HFF-Myc (cell line): ENCODE data around the gene MRPL21.

Source experiments
- DNase-seq: peaks from one replicate; pipeline ENCODE4 v3.0.0-alpha.2; 2011; ENCODE audit warnings: low read depth; ENCODE audit errors: extremely low read depth
- H3K4me3 ChIP-seq: replicated peaks from 2 replicates; pipeline ENCODE4 v1.5.1; 2011; ENCODE audit warnings: low read depth, mild to moderate bottlenecking, control low read depth, low read length
- TF ChIP-seq, protein P1 (sequence below): IDR thresholded peaks from 2 replicates; pipeline ENCODE4 v1.5.1; 2012; ENCODE audit warnings: mild to moderate bottlenecking, low read depth, low read length, control low read depth; ENCODE audit errors: missing control alignments

The MRPL21 gene

DNA sequence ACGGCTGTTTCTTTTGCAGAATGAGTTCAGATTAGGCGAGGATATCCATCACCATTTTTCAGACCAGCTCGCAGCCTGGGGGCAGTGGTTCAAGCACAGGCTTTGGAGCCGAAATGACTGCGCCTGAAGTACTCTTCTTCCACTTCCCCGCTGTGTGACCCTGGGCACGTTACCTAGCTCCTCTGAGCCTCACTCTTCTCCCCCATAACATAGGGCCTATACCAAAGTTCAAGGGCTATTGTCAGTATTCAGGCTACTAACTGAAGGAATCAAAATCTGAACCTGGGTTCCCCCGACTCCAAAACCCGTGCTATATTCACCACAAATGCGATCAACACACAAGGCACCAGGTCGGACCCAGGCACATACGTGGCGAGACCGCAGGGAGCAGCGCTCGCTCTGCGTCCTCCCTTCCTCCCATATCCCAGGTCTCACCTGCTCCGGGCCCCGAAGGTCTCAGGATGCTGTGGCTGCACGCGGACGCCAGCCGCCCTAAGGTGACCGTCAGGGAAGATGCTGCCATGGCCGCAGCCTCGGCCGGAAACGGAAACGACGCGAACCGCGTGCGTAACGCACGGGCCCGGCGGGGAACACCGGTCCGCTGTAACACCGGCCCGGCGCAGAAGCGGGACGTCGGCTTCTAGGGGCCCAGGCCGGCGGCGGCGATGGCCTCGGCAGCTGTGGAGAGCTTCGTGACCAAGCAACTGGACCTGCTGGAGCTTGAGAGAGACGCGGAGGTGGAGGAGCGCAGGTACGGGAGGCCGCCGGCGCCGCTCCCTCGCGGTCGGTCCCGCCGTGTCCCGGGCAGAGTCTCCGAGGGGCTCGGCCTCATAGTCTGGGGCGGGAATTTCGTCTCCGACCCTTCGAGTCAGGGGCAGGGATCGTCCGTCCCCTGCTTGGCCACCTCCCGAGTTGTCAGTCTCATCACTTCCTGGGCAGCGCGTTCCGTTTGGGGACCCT, at the start of gene MRPL21, which contains the start of gene IGHMBP2:
MRPL21 (minus strand) TSS at position 545 of the 960 bp plus-strand sequence; CDS start at position 523, 22 bp downstream.
IGHMBP2 (plus strand) TSS at position 604 of the 960 bp plus-strand sequence; CDS start at position 666, 62 bp downstream.
- peak; percentile 30 for DNase-seq
- H3K4me3 ChIP-seq, result peak within 1 kb of the TSS; percentile 71
- TF ChIP-seq, protein P1, sequence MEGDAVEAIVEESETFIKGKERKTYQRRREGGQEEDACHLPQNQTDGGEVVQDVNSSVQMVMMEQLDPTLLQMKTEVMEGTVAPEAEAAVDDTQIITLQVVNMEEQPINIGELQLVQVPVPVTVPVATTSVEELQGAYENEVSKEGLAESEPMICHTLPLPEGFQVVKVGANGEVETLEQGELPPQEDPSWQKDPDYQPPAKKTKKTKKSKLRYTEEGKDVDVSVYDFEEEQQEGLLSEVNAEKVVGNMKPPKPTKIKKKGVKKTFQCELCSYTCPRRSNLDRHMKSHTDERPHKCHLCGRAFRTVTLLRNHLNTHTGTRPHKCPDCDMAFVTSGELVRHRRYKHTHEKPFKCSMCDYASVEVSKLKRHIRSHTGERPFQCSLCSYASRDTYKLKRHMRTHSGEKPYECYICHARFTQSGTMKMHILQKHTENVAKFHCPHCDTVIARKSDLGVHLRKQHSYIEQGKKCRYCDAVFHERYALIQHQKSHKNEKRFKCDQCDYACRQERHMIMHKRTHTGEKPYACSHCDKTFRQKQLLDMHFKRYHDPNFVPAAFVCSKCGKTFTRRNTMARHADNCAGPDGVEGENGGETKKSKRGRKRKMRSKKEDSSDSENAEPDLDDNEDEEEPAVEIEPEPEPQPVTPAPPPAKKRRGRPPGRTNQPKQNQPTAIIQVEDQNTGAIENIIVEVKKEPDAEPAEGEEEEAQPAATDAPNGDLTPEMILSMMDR, result no peak

DNA sequence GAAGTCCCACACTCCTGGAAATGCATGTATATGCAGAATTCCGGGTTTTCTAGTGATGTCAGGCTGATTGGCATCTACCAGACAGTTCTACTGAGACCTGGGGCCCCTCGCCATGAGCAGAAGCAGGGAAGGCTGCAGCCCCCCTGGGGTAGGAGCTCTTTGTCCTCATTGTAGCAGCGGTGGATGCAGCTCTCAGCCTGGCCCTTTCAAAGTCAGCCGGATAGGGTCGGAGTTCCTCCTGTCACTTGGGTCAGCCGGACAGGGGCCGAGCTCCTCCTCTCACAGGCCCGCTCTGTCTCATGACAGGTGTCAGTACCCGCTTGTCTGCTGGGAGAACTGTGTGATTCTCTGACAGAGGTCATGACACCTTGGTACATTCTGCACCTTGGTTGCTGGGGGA, 47.1 kb upstream of the MRPL21 start:
- DNase-seq, result no peak
- TF ChIP-seq, protein P1, result no peak
- H3K4me3 ChIP-seq, result no peak overlapping the region

DNA sequence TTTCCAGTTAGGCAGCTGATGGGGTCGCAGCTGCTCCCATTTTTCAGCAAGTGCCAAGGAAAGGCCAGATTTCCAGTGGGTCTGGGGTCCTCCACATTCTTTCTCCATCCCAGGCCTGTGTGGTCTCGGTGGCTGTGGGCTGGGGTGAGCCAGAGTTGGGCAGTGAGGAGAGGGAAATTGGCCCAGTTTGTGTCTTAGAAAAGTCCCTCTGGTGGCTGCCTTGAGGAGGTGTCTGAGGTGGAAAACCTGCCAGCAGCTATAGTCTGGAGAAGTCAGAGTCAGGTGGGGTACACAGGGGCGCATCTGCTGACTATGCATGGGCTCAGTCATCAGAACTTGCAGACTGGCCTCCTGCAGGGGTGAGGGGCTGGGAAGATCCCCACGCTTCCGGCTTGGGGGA, 46.6 kb upstream of the MRPL21 start:
- peak; percentile 16 for DNase-seq
- TF ChIP-seq, protein P1, result peak; percentile 46

DNA sequence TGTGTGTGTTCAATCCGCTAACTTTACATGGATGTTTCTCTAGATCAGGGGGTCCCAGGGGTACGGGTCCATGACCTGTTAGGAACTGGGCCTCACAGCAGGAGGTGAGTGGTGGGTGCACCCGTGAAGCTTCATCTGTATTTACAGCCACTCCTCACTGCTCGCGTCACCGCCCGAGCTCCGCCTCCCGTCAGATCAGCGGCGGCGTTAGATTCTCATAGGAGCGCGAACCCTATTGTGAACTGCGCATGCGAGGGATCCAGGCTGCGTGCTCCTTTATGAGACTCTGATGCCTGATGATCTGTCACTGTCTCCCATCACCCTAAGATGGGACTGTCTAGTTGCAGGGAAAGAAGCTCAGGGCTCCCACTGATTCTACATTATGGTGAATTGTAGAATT, 45.3 kb upstream of the MRPL21 start:
- TF ChIP-seq, protein P1, result no peak
- no peak overlapping the region for H3K4me3 ChIP-seq
- DNase-seq, result no peak

More for the DNA sequence above, 46.6 kb upstream of the MRPL21 start:
- no peak overlapping the region for H3K4me3 ChIP-seq

DNA sequence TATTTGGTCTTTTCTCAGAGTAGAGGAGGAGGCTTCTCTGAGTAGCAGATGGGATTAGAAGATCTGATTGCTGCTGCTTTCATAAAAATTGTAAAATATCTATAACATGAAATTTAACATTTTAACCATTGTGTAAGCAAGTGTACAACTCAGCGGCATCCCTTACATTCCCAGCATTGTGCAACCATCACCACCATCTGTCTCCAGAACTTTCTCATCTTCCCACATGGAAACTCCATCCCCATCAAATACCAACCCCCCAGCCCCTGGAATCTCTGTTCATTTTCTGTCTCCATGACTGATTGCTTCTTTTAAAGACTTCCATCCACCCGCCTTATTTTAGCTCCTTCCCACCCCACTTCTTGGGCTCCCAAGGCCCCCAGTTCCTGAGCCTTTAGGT, 44.9 kb upstream of the MRPL21 start:
- DNase-seq, result no peak
- TF ChIP-seq, protein P1, result no peak
- H3K4me3 ChIP-seq, result no peak overlapping the region

DNA sequence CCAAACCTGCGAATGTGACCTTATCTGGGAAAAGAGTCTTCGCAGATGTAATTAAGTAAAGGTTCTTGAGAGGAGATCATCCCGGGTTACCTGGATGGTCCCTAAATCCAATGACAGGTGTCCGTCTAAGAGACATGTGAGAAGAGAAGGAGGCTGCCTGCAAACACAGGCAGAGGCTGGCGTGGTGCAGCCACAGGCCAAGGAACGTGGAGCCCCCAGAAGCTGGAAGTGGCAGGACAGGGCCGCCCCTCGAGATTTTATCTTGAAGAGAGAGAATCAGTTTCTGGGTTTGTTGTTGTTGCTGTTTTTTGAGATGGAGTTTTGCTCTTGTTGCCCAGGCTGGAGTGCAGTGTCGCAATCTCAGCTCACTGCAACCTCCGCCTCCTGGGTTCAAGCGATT, 43.5 kb upstream of the MRPL21 start:
- no peak overlapping the region for H3K4me3 ChIP-seq
- DNase-seq, result no peak
- TF ChIP-seq, protein P1, result no peak
